ENCODE results near the gene USP3.
"Not testable (repeated sequence)": the region's sequence is repeated elsewhere in the genome, so short reads cannot be mapped to it uniquely, and the experiment has no call there.

USP3 gene

GRCh38 chr15:63513728-63514127 is 9.3 kb downstream of the USP3 start:
- no peak for DNase-seq

- peak; percentile 54 for DNase-seq
Measured at GRCh38 chr15:63514531-63514943, 10.1 kb downstream of the USP3 start.

- peak; percentile 9 for DNase-seq
Measured at GRCh38 chr15:63517202-63517601, 12.8 kb downstream of the USP3 start.

GRCh38 chr15:63517628-63518027 is 13.2 kb downstream of the USP3 start:
- DNase-seq = no peak

GRCh38 chr15:63519041-63519440 is 14.6 kb downstream of the USP3 start:
- DNase-seq = no peak

- DNase-seq = no peak
Measured at GRCh38 chr15:63519548-63520178, 15.3 kb downstream of the USP3 start.

GRCh38 chr15:63520462-63520861 is 16.1 kb downstream of the USP3 start:
- not testable (repeated sequence) for DNase-seq

- DNase-seq = no peak
Measured at GRCh38 chr15:63522225-63522578, 17.8 kb downstream of the USP3 start.

- no peak for DNase-seq
Measured at GRCh38 chr15:63523306-63523990, 19.1 kb downstream of the USP3 start.

- DNase-seq = no peak
Measured at GRCh38 chr15:63524316-63525015, 20.1 kb downstream of the USP3 start.

- no peak for DNase-seq
Measured at GRCh38 chr15:63526401-63526800, 22.0 kb downstream of the USP3 start.

GRCh38 chr15:63528138-63528659 is 23.8 kb downstream of the USP3 start:
- DNase-seq = no peak

- no peak for DNase-seq
Measured at GRCh38 chr15:63530235-63530634, 25.8 kb downstream of the USP3 start.

GRCh38 chr15:63530752-63531299 is 26.4 kb downstream of the USP3 start:
- DNase-seq = no peak

GRCh38 chr15:63531586-63531985 is 27.2 kb downstream of the USP3 start:
- no peak for DNase-seq

GRCh38 chr15:63532307-63532744 is 27.9 kb downstream of the USP3 start:
- no peak for DNase-seq

GRCh38 chr15:63534888-63535287 is 30.5 kb downstream of the USP3 start:
- DNase-seq = not testable (repeated sequence)

- DNase-seq = no peak
Measured at GRCh38 chr15:63535689-63536088, 31.3 kb downstream of the USP3 start.

GRCh38 chr15:63538876-63539275 is 34.5 kb downstream of the USP3 start:
- no peak for DNase-seq

- peak; percentile 62 for DNase-seq
Measured at GRCh38 chr15:63539521-63539920, 35.1 kb downstream of the USP3 start.

GRCh38 chr15:63539998-63540397 is 35.6 kb downstream of the USP3 start:
- no peak for DNase-seq

GRCh38 chr15:63540449-63540848 is 36.1 kb downstream of the USP3 start:
- DNase-seq = no peak

- peak; percentile 94 for DNase-seq
Measured at GRCh38 chr15:63544258-63545026, 40.0 kb downstream of the USP3 start.
